OCI-LY3 (cell line): ENCODE measurements around the gene CAMKMT.

Source experiments
- H2AFZ ChIP-seq: fragments of 200-600, 300-600 bp; shearing (Covaris generic); 2 replicates; pipeline ENCODE4 v1.6.0; 2014; ENCODE audit warnings: antibody characterized with exemption, low read depth, low read length
- H3K27ac ChIP-seq: fragments of 200-600, 300-600 bp; sonication (generic); 2 replicates; pipeline ENCODE4 v1.5.1; 2014; ENCODE audit warnings: mild to moderate bottlenecking, low read length, moderate library complexity, mixed read lengths
- H3K27me3 ChIP-seq: fragments of 200-600, 300-600 bp; sonication (generic); 2 replicates; pipeline ENCODE4 v1.6.1; 2014; ENCODE audit warnings: low read depth, low read length, mixed read lengths
- H3K36me3 ChIP-seq: fragments of 200-600, 300-600 bp; sonication (generic); replicated peaks from 2 replicates; pipeline ENCODE3; 2014; ENCODE audit warnings: low read depth, low read length, mixed read lengths
- H3K4me1 ChIP-seq: fragments of 300-600, 200-600 bp; sonication (generic); 2 replicates; pipeline ENCODE4 v1.6.1; 2014; ENCODE audit warnings: low read length, mixed read lengths
- H3K4me2 ChIP-seq: fragments of 200-600, 300-600 bp; sonication (generic); 2 replicates; pipeline ENCODE4 v1.6.1; 2014; ENCODE audit warnings: low read length, mixed read lengths
- H3K4me3 ChIP-seq: fragments of 300-600, 200-600 bp; sonication (generic); 2 replicates; pipeline ENCODE4 v1.5.1; 2014; ENCODE audit warnings: antibody characterized with exemption, mild to moderate bottlenecking, low read length, moderate library complexity
- H3K79me2 ChIP-seq: fragments of 300-600, 200-600 bp; shearing (Covaris generic); 2 replicates; pipeline ENCODE4 v1.6.1; 2014; ENCODE audit warnings: mild to moderate bottlenecking, low read length, mixed read lengths
- H3K9ac ChIP-seq: fragments of 300-600, 200-600 bp; shearing (Covaris generic); 2 replicates; pipeline ENCODE4 v1.6.0; 2014; ENCODE audit warnings: mild to moderate bottlenecking, low read length, moderate library complexity
- H3K9me3 ChIP-seq: fragments of 200-600, 300-600 bp; shearing (Covaris generic); 2 replicates; pipeline ENCODE4 v1.6.1; 2014; ENCODE audit warnings: low read length, mixed read lengths; ENCODE audit not compliant: insufficient read depth
- H4K20me1 ChIP-seq: fragments of 200-600, 300-600 bp; sonication (generic); 2 replicates; pipeline ENCODE4 v1.6.1; 2016; ENCODE audit warnings: low read length, mixed read lengths; ENCODE audit not compliant: insufficient read depth
- CTCF ChIP-seq: fragments of 200-600, 300-600 bp; sonication (generic); IDR thresholded peaks from 2 replicates; pipeline ENCODE4 v1.5.1; 2014; ENCODE audit warnings: antibody characterized with exemption, low read length, low read depth
- EZH2phosphoT487 ChIP-seq: fragments of 200-600 bp; shearing (Covaris generic); IDR thresholded peaks from 2 replicates; pipeline ENCODE4 v1.6.1; 2018; ENCODE audit warnings: antibody characterized with exemption, mixed run types, low read depth

The CAMKMT gene

DNA sequence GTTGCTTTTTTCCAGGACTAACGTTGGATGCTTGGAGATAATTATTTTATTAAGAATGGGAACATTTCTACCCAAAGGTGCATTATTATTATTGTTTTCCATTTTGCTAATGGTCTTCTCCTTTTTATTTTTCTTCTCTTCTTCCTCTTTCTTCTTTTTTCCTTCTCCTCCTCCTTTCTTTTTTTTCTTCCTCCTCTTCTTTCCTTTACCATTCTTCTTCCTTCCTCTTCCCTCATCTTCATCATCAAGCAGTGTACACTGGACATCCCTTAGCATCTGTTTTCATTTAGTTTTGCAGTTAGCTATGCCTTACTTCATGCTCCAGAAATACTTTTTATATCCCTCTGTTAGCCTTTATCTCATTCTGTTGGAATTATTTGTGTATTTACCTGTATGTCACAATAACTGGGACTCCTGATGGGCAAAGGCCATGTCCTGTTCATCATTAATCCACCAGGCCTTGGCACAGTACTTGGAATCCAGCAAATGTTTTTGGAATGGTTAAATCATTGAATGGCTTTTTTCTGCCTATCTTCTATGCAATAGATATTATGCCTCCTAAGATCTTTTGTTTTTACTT is 162.7 kb downstream of the CAMKMT start:
- TF ChIP-seq CTCF, result no peak
- TF ChIP-seq EZH2phosphoT487, result no peak
- Histone ChIP-seq H3K79me2 (no peaks in the 10 kb centered on the region), H3K27ac (no peak overlapping the region), H3K4me1 (no peaks in the 10 kb centered on the region), H3K9ac (no peak overlapping the region), H2AFZ (no peak overlapping the region), H4K20me1 (no peaks in the 10 kb centered on the region), H3K4me2 (no peak overlapping the region), H3K9me3 (peaks cover 3% of the 10 kb centered on the region; the same call in 1 of the 2 replicates), H3K4me3 (no peak overlapping the region), H3K27me3 (no peaks in the 10 kb centered on the region), H3K36me3 (no peaks in the 10 kb centered on the region)

- Histone ChIP-seq H2AFZ (no peak overlapping the region), H3K79me2 (no peaks in the 10 kb centered on the region), H3K27me3 (no peaks in the 10 kb centered on the region), H3K4me2 (no peak overlapping the region), H3K9me3 (peaks cover 3% of the 10 kb centered on the region; the same call in 1 of the 2 replicates), H3K36me3 (no peaks in the 10 kb centered on the region), H3K27ac (no peak overlapping the region), H3K4me3 (no peak overlapping the region), H3K9ac (no peak overlapping the region), H3K4me1 (no peaks in the 10 kb centered on the region), H4K20me1 (no peaks in the 10 kb centered on the region)
- no peak for TF ChIP-seq EZH2phosphoT487
- TF ChIP-seq CTCF, result no peak
Measured at GRCh38 chr2:44526352-44526751, 164.6 kb downstream of the CAMKMT start.

- no peak overlapping the region for H3K4me3 ChIP-seq
- H3K79me2 ChIP-seq, result no peaks in the 10 kb centered on the region
- no peaks in the 10 kb centered on the region for H3K4me1 ChIP-seq
- H3K9ac ChIP-seq, result no peak overlapping the region
- no peak overlapping the region for H3K27ac ChIP-seq
- no peaks in the 10 kb centered on the region for H3K36me3 ChIP-seq
- no peak overlapping the region for H2AFZ ChIP-seq
- no peaks in the 10 kb centered on the region for H3K27me3 ChIP-seq
- no peaks in the 10 kb centered on the region for H4K20me1 ChIP-seq
- H3K4me2 ChIP-seq, result no peak overlapping the region
- no peaks in the 10 kb centered on the region for H3K9me3 ChIP-seq
- TF ChIP-seq EZH2phosphoT487 (no peak), CTCF (no peak)
Measured at GRCh38 chr2:44528595-44528994, 166.8 kb downstream of the CAMKMT start.

GRCh38 chr2:44529448-44529847 is 167.7 kb downstream of the CAMKMT start:
- Histone ChIP-seq H3K4me2 (no peak overlapping the region), H3K4me1 (no peaks in the 10 kb centered on the region), H3K36me3 (no peaks in the 10 kb centered on the region), H3K79me2 (no peaks in the 10 kb centered on the region), H4K20me1 (no peaks in the 10 kb centered on the region), H3K9me3 (no peaks in the 10 kb centered on the region), H3K9ac (no peak overlapping the region), H2AFZ (no peak overlapping the region), H3K27ac (no peak overlapping the region), H3K4me3 (no peak overlapping the region), H3K27me3 (no peaks in the 10 kb centered on the region)
- TF ChIP-seq CTCF, result no peak
- TF ChIP-seq EZH2phosphoT487, result no peak
